HL-60 (cell line): ENCODE measurements around the gene SEMA6B.
A peak's percentile ranks its signal among the peaks of the same experiment; 100 is the strongest.

Experiments used
- GABPA ChIP-seq: IDR thresholded peaks from 2 replicates; pipeline ENCODE4 v1.6.1; 2012; ENCODE audit warnings: low read depth
- POLR2AphosphoS5 ChIP-seq: IDR thresholded peaks from 2 replicates; pipeline ENCODE4 v1.6.1; 2012; ENCODE audit warnings: low read depth
- TF ChIP-seq, protein P1 (sequence below): IDR thresholded peaks from one replicate; pipeline ENCODE4 v1.5.1; 2011; ENCODE audit warnings: low read length, control low read depth, inconsistent platforms; ENCODE audit not compliant: insufficient read depth
- TF ChIP-seq, protein P2 (sequence below): IDR thresholded peaks from 2 replicates; pipeline ENCODE4 v1.6.1; 2012; ENCODE audit warnings: low read depth; ENCODE audit not compliant: insufficient replicate concordance

DNA sequence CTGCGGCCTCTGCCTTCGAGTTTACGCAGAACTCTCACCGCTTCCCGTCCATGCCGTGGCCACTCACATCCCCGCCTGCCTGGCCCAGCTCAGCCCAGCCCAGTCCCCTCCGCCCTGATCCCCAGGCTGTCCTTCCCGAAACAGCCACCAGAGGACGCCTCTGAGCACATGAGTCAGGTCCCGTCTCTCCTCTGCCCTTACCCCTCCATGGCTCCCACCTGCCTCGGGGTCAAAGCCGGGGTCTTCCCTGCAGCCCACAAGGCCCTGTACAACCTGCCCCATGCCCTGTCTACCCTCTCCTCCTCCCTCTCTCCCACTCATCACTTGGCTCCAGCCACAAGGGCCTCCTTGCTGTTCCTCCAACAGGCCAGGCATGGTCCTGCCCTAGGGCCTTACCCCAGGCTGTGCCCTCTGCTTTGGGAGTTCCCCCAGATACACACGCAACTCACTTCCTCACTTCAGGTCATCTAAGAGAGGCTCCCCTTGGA is 8.1 kb upstream of the SEMA6B start:
- TF ChIP-seq GABPA (no peak), POLR2AphosphoS5 (no peak)
- TF ChIP-seq, protein P1, sequence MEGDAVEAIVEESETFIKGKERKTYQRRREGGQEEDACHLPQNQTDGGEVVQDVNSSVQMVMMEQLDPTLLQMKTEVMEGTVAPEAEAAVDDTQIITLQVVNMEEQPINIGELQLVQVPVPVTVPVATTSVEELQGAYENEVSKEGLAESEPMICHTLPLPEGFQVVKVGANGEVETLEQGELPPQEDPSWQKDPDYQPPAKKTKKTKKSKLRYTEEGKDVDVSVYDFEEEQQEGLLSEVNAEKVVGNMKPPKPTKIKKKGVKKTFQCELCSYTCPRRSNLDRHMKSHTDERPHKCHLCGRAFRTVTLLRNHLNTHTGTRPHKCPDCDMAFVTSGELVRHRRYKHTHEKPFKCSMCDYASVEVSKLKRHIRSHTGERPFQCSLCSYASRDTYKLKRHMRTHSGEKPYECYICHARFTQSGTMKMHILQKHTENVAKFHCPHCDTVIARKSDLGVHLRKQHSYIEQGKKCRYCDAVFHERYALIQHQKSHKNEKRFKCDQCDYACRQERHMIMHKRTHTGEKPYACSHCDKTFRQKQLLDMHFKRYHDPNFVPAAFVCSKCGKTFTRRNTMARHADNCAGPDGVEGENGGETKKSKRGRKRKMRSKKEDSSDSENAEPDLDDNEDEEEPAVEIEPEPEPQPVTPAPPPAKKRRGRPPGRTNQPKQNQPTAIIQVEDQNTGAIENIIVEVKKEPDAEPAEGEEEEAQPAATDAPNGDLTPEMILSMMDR: peak; percentile 89
- TF ChIP-seq, protein P2, sequence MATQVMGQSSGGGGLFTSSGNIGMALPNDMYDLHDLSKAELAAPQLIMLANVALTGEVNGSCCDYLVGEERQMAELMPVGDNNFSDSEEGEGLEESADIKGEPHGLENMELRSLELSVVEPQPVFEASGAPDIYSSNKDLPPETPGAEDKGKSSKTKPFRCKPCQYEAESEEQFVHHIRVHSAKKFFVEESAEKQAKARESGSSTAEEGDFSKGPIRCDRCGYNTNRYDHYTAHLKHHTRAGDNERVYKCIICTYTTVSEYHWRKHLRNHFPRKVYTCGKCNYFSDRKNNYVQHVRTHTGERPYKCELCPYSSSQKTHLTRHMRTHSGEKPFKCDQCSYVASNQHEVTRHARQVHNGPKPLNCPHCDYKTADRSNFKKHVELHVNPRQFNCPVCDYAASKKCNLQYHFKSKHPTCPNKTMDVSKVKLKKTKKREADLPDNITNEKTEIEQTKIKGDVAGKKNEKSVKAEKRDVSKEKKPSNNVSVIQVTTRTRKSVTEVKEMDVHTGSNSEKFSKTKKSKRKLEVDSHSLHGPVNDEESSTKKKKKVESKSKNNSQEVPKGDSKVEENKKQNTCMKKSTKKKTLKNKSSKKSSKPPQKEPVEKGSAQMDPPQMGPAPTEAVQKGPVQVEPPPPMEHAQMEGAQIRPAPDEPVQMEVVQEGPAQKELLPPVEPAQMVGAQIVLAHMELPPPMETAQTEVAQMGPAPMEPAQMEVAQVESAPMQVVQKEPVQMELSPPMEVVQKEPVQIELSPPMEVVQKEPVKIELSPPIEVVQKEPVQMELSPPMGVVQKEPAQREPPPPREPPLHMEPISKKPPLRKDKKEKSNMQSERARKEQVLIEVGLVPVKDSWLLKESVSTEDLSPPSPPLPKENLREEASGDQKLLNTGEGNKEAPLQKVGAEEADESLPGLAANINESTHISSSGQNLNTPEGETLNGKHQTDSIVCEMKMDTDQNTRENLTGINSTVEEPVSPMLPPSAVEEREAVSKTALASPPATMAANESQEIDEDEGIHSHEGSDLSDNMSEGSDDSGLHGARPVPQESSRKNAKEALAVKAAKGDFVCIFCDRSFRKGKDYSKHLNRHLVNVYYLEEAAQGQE: no peak
